Stimulated activated CD4-positive, alpha-beta T cell treated with anti-CD3 and anti-CD28 coated beads, Interleukin-1b, Interleukin-23, amount 100 ng/mL, for 24 hours (primary cell): ENCODE results near the gene UNC80.

ENCODE experiments used
- DNase-seq, 4 experiments: peaks; one replicate each; pipeline ENCODE4 v3.0.0-alpha.2; 2020; ENCODE audit warnings: low read depth in 4 of 4, low spot score in 1 of 4

The UNC80 gene

DNA sequence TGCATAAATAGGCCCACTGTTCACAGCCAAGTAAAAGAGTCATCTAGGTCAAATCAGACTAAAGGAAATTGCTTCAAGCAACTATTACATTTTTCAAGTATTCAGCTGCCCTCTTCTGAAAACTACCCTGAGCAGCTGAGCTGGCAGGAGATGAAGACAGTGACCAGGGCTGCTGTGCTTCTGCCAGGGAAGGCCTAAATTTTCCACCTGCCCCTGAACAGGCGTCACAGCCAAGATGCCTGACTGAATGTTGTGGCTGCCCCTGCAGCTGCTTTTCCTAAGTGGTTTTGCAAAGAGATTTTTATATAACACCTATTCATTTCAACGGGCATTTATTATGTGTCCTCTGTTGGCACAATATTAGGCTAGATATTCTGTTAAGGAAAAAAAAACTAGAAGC is 134.1 kb downstream of the UNC80 start:
- no peak for DNase-seq

DNA sequence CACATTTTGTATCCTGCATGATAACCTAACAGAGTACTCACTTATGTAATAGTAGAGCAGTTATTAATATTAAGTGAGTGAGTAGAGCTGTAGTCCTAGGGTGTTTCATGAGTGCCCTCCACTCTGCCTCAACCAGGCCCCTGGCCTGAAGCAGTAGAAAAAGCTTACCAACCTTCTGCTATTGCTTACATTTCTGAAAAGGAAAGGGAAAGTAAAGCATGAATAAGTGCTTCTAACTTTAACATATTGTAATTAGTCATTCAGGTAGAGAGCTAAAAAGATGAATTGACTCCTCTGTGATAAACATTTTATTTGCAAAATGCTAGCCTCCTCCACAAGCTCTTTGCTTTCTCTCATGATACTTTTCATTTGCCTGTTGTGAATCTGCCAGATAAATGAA is 136.1 kb downstream of the UNC80 start:
- no peak for DNase-seq

DNA sequence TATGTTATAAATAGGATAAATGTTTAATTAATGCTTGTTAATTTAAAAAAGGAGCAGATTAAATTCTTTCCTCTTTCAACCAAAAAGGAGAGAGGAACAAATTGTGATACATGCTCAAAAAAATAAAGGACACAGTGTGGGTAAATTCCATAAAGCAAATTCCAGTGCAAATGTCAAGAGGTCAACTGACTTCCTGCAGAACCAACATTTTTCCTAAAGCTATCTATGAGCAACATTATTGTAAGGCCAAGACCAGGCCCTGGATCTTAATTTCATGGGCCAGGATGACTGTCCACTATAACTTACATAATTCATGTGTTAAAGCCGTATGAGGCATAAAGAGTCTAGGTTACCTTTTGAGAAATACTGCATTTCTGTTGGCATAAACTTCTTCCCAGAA is 136.9 kb downstream of the UNC80 start:
- DNase-seq: no peak

DNA sequence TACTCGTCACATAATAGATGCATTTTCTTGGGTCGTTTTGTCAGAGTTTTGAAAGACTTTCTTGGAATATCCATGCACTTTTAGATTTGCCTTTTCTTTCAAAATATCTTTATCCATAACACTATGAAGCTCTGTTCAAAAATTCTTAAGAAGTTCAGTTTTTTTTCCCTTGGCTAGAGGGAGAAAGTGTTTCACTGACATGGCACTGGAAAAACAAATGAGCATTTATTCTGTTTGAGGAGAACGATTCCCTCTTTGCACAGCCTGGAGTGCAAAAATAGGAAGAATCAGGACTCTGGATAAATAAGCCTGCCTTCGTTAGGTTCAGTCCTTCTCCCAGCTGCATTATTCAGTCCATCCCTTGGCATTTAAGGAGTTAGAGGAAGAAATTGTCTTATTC is 139.9 kb downstream of the UNC80 start:
- DNase-seq: no peak

DNA sequence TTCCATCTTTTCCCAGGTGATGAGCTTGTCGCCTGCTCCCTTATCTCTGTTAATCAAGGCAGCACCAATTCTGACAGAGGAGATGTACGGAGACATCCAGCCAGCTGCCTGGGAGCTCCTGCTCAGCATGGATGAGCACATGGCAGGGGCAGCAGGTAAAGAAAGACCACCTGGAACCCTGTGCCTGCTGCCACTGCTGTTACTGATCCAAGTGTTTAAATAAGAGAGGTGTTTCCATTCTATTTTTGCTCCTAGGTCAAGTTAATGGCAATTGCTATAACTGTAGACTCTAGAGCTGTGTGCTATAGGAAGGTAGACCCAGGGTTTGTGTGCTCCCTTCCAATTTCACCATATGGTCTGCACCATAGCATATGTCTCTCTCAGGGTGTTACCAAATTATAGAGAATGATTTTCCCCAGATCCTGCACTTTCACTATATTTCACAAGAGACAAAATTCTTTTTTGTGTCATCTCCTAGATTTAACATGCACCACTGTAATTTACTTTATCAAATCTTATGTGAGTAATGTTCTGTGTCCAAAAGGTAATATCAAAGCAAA is 142.2 kb downstream of the UNC80 start:
- no peak for DNase-seq

DNA sequence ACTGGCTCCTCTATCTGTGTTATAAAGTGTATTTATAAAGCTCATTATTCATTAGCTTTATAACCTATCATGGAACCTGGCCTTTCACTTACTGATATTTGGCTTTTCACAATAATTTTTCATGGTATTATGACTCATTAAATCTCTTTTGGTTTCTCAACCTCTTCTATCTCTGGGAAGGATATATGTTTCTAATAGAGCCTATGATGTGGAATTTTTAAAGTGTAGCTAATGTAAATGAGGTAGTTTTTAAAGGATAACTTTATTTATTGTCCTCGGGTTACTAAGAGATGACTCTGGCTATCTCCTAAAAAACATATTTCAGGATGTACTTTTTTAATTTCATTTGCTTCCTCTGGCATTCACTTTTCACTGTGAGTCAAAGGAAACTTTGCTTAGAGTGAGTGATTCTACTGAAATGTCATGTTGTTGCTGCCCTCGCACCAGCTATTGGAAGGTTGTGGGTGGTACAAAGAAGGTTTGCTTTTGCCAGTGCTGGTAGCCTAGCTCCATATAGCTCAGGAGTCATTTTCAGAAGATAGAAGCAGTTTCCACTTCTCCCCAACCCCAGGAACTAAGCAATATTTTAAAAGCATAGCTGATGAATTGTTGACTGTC is 145.6 kb downstream of the UNC80 start:
- no peak for DNase-seq

DNA sequence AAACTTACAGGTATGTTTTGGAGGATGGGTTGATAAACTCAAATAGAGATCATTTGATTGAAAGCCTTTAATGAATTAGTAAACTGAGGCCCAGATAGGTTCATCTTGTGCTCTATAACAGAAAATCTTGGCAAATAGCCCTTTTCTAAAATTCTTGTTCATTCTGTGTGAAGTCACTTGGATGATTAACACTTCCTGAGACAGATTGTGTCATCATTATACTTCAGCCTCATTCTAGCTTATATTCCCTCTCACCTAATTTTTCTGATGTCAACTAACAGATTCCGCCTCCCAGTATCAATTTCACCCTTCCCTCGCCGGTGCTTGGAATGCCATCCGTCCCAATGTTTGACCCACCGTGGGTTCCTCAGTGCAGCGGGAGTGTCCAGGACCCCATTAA is 146.6 kb downstream of the UNC80 start:
- no peak for DNase-seq

DNA sequence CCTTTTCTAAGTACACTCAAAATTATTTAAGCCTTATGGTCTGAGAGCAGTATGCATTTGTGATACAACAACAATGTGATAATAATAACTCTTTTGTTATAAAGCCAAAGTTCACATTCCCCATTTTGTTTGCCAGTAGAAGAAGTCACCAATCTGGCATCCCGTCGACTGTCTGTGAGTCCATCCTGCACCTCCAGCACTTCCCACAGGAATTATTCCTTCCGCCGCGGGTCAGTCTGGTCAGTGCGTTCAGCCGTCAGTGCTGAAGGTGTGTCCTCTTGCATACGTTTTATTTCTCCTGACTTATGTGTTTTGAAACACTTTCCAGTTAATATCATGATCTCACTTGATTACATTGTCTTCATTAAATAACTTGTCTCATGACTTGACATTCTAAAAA is 150.5 kb downstream of the UNC80 start:
- no peak for DNase-seq

DNA sequence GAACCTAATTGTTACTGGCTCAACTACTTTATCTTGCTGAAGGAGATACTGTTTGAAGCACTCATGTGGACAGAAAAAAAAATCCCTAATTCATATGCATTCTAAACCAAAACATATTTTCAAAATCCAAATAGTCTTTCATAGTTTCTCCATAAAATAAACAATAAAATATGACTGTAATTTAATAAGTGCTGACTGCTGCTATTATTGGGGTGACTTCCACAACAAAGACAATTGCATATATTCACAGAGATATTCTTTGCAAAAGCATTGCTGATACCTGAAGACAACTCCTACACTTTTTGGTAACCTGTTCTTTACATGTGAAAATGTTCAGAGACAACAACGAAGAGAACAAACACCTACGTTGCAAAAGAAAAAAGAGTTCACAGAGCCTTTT is 157.7 kb downstream of the UNC80 start:
- no peak for DNase-seq

DNA sequence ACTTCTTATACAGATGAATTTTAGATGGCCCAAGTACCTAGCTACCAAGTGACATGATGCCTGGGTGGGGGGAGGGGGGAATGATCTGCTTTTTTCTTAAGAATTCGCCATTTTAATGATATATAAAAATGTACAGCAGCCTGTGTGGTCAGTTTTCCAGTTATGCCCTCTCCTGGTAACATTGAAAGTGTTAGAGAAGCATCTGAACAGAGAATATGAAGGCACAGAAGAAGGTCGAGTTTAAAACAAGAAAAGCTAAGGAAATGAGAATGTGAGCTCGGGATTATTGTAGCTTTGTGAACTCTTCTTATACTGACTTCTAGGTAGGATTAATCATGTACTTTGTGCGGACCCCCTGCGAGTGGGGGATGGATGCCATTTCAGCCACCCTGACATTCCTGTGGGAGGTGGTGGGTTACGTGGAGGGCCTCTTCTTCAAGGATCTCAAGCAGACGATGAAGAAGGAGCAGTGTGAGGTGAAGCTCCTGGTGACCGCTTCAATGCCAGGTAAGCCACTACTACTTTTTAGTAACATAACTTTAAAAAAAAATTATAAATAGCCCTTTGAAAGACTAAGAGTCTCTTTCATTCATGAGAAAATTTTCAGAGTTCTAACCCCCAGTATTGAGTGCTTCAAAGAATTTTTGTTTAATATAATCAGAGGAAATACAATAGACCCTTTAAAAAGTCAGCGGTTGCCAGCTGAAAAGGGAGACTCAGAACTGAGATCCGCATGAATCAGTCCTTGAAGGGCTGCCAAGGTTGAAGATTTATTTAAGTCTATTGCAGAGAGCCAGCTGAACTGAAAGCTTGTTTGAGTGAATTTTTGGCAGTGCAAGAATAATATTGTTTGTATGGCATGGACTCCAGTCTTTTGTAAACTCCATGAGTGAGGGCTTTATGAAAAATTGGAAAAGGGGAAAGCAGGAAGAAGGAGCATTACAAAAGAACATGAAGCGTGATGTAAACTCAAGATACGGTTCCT is 162.2 kb downstream of the UNC80 start:
- DNase-seq: no peak

DNA sequence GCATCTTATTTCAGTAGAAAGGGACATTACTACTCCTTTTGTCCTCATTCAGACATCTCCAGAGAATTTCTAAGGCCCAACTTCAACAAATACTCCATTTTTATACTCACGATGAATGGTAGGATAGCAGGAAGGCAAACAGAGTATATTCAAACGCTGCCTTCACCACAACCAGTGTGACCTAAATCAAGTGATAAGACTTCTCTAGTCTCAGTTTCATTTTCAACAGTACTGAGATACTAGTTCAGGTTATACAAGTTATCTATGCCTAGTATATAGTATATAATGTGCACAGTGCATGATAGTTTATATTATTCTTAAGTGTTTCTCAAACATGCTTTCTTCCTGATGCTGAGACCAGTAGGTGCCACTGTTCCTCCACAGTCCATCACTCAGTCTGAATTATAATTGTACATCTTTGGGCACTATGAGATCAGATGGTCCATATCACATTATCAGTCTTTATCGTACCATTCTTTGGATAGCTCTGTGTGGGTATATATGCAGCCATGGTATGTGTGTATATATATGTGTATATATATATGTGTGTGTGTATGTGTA is 164.6 kb downstream of the UNC80 start:
- DNase-seq: no peak

DNA sequence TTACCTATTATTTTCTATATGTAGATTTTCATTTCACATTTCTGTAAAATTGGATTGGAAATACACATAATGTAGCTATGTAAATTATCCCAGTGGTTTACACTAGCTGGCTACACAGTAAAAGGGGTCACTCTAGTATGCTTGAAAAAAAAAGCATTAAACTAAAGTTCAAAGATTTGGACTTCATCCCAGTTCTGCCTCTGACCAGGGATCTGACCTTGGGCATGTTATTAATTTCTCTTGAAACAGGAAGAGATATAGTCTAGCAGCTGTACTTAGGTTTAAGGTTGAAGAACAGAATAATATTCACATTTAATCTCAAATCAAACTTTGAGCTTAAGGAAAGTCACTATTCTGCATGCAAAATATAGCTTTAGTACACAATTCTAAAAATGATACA is 166.3 kb downstream of the UNC80 start:
- DNase-seq: no peak

DNA sequence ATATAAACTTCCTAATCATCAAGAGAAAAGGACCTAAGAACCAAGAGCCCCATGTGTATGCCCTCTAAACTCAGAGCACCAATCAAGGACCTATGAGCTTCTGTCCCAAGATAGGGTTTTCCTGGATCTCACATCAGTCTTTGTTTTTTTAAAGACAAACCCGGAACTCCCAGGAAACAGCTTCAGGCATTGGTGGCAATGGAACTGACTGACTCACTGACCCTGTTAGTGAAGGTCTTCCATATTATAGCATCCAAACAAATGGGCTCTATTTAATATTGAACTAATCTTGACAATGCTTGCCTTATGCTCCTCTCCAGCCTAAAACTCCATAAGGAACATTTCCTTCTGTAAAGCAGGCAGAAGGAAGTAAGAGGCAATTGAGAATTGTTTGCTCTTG is 167.3 kb downstream of the UNC80 start:
- DNase-seq: no peak

DNA sequence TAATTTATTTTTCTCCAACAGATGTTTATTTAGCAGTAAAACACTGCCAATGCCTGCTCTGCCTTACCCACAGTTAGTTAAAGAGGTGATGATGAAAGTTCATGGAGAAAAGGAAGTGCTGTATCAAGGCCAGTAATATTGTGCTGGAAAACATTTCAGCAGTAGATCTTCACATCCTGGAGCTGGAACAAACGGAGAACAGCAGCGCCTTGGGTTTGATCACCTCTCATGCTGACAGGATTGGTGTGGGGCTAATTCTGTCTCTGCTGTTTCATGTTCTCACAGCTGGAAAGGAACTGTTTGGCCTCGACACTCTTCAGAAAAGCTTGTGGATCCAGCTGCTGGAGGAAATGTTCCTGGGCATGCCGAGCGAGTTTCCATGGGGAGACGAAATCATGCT is 169.3 kb downstream of the UNC80 start:
- no peak for DNase-seq

DNA sequence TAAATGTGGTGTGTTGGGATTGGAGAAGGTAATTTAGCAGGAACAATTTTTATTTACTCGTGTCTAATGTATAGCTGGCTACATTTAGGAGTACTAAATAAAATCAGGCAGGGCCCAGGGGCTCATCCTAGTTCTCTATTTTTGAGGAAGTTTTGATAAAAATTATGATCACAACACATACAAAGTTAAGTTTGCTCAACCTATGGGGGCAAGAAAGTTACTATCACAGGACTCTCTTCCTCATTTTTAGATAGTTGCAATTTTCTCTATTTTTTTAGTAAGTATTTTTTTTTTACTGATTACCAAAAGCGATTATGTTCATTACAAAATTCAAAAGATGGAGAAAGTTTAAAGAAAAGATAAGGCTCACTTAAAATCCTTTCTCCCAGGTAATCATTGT is 170.8 kb downstream of the UNC80 start:
- no peak for DNase-seq

DNA sequence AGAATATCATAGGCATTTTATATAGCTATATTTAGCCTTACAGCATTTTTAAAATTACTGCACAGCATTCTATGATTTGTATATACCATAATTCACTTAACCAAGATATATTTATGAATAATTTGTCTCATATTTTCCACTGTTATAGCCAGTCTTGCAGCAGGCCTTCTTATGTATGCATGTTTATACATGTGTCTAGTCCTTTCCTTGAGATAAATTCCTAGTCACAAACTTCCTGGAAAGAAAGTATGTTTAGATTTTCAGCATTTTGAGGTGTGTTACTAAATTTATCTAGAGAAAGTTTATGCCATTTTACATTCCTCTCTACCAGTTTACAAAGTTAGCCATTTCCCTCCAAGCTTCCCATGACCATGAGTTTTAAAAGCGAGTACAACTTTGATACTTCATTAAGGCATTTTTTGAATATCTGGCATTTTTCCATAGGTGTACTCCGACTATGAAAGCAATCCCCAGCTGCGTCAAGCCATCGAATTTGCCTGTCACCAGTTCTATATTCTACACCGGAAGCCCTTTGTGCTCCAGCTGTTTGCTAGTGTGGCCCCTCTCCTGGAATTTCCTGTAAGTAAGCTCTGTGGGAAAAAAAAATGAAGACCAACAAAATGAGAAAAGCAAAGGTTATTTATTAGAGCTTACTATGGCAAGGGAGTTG is 171.4 kb downstream of the UNC80 start:
- no peak for DNase-seq

DNA sequence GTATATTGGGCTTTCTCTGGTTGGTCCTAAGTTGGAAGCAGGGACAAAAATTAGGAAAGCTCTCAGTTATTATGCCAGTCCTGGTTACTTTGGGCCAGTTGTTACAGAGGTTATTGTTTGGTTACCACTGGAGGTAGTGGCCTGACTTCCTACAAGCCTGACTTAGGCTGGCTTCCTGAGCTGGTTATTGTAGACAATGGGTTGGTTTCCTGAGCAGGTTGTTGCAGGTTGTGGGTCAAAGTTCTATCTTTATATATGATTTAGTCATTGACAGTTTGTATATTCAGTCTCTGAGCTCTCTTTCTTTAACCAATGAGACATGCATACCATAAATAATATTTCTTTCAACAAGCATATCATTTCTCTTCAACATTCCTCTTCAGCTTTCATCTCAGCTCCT is 172.1 kb downstream of the UNC80 start:
- DNase-seq: no peak

DNA sequence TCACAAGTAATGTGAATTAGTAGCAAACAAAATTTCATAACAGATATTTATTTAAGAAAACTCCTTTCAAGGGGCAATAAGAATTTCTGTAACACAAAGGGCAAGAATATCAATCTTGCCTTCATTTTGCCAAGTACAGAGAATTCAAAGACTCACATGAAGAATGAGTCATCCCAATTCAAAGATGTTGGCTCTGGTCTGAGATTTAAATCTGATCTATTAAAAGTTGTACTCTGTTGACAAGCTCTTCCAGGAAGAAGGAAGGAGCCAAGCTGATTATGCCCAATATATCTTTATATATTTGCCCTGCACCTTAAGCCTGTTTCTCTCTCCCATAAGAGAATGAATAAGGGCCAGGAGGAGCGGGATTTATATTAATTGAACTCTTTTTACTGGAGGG is 174.9 kb downstream of the UNC80 start:
- DNase-seq: no peak

DNA sequence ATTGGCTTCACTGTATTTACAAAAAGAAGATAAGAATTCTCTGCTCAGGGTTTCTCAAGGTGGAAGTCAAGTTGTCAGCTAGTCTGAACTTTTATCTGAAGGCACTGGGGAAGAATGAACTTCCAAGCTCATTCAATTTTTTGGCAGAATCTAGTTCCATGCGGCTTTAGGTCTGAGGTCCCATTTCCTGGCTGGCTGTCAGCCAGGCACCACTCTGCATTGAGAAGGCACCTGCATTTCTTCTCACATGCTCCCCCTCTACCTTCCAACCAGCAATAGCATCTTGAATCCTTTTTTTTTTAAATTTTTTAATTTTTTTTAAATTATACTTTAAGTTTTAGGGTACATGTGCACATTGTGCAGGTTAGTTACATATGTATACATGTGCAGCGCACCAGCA is 184.6 kb downstream of the UNC80 start:
- no peak for DNase-seq

DNA sequence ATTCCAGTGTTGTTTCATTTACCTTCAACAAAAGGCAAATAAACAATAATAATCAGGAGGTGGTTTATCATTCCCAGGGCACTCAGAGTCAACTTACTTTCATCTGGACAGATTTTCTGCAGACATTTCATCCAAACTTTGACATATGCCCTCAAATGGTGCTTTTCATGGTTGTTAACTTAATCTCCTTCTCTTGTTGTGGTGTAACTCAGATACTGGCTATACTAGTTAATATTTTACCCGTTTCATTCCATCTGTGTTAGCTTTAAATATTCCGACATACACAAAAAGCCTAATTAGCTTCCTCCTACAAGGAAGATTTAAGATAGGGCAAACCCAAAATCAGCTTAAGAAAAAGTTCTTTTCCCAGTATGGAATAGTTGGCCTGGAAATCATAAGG is 186.4 kb downstream of the UNC80 start:
- no peak for DNase-seq

DNA sequence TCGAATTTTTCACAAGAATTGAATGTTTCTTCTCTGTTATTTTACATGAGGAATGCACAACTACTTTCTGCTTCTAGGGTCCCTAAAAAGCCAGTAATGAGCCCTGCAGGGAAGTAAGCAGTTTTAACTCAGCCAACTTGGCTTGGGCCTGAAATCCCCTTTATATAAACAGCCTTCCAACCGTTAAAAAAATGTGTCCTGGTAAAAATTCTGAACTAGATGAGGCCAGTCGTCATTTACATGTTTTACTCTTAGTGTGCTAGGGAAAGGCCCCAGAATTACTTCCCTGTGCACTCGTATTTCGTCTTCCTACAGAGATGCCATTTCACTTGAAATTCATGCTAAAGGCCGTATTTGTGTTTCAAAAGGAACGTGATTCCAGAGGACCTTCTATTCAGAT is 188.4 kb downstream of the UNC80 start:
- no peak for DNase-seq
